Spleen (tissue), 7 donors: ENCODE results near the gene YOD1.

ENCODE experiments used
- POLR2A ChIP-seq, 3 donors: fragments of 450-650 bp; IDR thresholded peaks; one replicate each; pipeline ENCODE4 v1.5.1; 2017; ENCODE audit warnings: antibody characterized with exemption in 3 of 3, mild to moderate bottlenecking in 1 of 3
- POLR2AphosphoS5 ChIP-seq, 3 donors: sonication (generic); formaldehyde crosslinking; IDR thresholded peaks; one replicate each; pipeline ENCODE4 v1.5.1; 2017; ENCODE audit warnings: antibody characterized with exemption in 3 of 3
- TF ChIP-seq, protein P1 (sequence below), 11 experiments: fragments of 200-600 bp in 7 of 11; fragments of 450-650 bp in 4 of 11; sonication (generic) in 4 of 11; IDR thresholded peaks in 8 of 11; conservative IDR thresholded peaks in 3 of 11; 1 replicate in 7 of 11; 2 replicates in 4 of 11; pipeline versions ENCODE4 v1.4.0 to v1.8.0; 2016 to 2021; ENCODE audit warnings: antibody characterized with exemption in 11 of 11, inconsistent platforms in 4 of 11, mild to moderate bottlenecking in 1 of 11
- donor health status: DM: no; HTN: no; CAD: no; lungs with moderate emphysema.
- donor health status: DM: no; HTN: no; CAD: no.
- donor health status: DM: no; HTN: no; CAD: no.

DNA sequence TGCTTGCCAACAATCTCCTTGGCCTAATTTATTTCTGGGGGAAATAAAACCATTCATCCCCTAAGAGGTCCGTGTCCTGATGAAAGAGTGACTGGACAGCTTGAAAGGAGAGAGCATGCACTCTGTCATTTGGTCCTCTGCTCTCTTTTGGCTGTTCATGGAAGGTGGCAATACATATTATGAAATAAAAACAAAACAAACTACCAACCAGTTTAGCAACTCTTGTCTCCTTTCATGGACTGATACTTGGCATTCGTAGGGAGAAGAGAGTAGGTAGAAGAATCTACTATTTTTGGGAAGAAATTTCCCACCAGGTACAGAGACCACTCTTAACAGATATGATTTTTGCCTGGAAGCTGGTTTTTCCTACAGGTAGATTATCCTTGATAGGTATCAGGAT is 17.7 kb downstream of the YOD1 start:
- TF ChIP-seq, protein P1, sequence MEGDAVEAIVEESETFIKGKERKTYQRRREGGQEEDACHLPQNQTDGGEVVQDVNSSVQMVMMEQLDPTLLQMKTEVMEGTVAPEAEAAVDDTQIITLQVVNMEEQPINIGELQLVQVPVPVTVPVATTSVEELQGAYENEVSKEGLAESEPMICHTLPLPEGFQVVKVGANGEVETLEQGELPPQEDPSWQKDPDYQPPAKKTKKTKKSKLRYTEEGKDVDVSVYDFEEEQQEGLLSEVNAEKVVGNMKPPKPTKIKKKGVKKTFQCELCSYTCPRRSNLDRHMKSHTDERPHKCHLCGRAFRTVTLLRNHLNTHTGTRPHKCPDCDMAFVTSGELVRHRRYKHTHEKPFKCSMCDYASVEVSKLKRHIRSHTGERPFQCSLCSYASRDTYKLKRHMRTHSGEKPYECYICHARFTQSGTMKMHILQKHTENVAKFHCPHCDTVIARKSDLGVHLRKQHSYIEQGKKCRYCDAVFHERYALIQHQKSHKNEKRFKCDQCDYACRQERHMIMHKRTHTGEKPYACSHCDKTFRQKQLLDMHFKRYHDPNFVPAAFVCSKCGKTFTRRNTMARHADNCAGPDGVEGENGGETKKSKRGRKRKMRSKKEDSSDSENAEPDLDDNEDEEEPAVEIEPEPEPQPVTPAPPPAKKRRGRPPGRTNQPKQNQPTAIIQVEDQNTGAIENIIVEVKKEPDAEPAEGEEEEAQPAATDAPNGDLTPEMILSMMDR (IDR thresholded peaks at IDR 0.05 in 8 of 11, conservative IDR thresholded peaks at IDR 0.05 in 3 of 11) = no peak
- TF ChIP-seq POLR2AphosphoS5 (IDR thresholded peaks at IDR 0.05) (no peak), POLR2A (IDR thresholded peaks at IDR 0.05) (no peak)
